Iris pigment epithelial cell (primary cell): ENCODE measurements around the gene NFYC.

Source experiments
- DNase-seq: peaks from one replicate; pipeline ENCODE4 v3.0.0-alpha.2; 2011; ENCODE audit warnings: low read depth

NFYC gene

DNA sequence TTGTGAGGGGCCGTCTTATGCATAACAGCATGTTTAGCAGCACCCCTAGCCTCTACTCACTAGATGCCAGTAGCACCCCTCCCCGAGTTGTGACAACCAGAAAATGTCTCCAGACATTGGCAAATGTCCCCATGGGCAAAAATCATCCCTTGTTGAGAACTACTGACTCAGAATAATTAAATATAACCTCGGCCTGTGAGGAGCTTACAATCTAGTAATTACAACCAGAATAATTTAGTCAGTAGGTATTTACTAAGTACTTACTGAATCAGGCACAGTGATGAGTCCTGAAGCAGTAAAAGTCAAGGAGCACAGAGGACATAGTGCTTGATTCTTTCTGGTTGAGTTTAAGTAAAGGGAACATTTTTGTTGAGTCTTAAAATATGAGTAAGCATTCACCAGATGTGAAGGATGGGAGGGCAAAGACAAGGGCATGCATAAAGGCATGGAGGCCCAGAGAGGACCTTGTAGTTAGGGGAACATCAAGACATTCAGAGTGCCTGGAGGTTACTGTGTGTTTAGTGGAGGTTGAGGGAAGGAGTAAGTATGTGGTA is 48.0 kb downstream of the NFYC start:
- no peak for DNase-seq

- DNase-seq: no peak
Measured at GRCh38 chr1:40740039-40740996, 48.8 kb downstream of the NFYC start.

DNA sequence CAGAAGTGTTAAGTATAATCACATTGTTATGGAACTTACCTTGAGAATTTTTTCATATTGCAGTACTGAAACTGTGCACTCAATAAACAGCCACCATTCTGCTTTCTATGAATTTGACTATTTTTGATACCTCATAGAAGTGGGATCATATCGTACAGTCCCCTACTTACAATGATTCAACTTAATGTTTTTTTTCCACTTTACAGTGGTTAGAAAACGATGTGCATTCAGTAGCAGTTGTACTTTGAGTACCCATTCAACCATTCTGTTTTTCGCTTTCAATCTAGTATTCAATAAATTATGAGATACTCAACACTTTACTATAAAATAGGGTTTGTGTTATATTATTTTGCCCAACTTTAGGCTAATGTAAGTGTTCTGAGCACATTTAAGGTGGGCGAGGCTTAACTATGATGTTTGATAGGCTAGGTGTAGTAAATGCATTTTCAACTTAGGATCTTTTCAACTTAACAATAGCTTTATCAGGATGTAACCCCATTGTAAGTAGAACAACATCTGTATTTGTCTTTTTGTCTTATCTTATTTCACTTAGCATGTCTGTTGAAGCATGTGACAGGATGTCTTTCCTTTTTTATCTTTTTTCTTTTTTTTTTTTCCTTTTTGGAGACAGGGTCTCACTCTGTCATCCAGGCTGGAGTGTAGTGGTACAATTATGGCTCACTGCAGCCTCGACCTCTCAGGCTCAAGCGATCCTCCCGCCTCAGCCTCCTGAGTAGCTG is 49.7 kb downstream of the NFYC start:
- DNase-seq: no peak

GRCh38 chr1:40742363-40743061 is 51.0 kb downstream of the NFYC start:
- DNase-seq: no peak

DNA sequence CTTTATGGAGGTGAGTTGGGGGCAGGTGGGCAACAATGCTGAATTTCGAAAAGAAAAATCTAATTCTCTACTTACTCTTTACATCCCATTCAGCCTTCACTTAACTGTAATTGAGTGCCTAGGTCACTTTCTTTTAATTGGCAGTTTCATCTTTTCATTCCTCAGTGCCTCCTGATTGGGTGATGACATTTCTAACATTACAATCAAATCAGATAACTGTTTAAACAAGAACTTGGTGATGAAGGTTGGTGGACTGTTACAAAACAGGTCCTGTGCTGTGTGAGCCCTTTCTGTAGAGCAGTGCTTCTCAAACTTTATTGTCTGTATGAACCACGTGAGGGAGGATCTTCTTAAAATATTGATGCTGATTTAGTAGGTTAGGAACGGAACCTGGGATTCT is 51.9 kb downstream of the NFYC start:
- DNase-seq: no peak

DNA sequence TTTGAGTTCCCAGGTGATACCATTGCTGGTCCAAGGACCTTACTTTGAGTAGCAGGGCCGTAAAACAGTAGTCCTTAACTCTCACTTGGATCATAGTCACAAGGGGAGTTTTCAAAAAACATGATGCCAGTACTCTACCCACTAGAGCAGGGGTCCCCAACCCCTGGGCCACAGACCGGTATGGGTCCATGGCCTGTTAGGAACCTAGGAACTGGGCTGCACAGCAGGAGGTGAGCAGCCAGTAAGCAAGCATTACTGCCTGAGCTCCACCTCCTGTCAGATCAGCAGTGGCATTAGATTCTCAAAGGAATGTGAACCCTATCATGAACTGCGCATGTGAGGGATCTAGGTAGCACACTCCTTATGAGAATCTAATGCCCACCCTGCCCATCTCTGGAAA is 52.4 kb downstream of the NFYC start:
- no peak for DNase-seq

DNA sequence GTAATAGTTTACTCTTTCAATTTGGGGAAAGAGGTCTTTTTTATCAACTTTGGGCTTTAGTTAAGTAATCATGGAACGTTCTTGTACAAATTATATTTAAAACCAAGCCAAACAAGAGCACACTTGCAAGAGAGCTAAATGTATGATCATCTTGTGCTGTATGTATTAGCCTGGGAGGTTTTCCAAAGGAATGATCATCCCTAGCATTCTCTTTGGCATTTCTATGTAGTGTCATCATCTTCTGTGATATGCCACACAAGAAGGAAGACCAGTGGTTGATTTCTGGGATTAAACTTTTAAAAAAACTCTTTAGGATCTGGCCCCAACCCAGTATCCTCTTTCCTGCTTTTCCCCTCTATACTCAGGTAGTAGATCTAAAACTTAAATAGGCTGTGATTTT is 53.7 kb downstream of the NFYC start:
- no peak for DNase-seq

DNA sequence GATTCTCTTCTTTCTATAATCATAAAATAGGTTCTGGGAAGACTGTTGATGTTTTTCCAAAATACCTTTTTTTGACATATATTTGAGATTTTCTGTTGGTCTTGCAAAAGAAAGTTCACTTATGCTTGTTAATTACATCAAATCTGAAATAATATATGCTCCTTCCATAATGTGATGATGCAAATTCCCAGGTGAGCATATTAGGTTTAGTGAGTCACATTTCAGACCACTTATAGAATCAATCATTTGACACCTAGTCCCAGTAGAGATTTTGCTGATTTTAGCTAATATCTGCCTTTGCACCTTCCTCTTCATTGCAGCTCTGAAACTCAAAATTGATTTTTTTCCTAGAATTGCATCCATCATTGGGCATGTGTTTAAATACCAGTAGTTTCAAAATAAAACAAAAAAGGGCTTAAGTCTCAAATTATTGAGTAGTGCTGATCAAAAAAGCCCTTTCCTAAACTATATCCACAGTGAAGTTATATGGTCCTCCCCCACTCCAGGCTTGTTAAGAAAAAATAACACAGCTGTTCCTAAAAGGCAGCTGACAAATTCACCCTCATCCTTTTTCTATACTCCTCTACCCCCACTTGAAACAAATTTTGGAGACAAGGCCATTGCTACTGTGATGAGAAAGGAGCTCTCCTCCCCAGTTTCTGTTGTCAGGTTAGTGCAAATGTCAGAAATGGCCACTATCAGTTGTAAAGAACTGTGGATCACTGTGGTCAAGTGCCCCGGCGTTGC is 55.0 kb downstream of the NFYC start:
- DNase-seq: no peak

- DNase-seq: no peak
Measured at GRCh38 chr1:40748841-40749718, 57.6 kb downstream of the NFYC start.

DNA sequence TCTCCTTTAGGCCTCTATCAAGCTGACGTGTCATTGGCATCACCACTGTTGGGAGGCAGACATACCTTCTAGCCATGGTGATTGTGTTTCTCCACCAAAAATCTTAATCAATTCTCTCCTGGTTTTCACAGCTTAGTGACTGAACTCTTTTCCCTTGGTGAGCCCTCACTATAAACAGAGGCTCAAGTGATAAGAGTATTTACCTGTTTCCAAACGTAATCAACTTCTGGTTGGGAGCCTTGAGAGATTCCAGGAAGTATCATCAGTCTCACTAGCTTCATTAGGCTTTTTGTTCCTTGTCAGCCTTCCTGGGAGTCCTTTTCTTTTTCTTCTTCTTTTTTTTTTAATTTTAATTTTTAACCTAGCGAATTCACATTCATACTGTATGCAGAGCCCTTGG is 58.3 kb downstream of the NFYC start:
- no peak for DNase-seq

DNA sequence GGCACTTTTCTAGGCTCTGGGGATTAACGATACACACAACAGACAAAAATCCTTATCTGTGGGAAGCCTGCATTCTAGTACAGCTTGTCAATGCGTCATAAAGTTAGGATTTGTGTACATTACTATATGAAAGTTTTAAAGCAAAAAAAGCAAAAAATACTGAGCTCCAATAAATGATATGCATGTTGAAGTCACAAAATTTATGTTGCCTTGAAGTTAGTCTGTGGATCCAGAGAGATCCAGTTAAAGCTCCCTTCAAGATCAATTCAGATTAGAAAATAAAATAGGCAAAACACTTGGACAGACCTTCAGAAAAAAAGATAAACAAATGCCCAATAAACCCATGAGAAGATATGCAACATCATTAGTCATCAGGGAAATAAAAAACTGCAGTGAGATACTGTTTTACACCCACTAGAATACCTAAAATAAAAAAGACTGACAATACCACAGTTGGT is 59.0 kb downstream of the NFYC start:
- DNase-seq: peak; percentile 56

DNA sequence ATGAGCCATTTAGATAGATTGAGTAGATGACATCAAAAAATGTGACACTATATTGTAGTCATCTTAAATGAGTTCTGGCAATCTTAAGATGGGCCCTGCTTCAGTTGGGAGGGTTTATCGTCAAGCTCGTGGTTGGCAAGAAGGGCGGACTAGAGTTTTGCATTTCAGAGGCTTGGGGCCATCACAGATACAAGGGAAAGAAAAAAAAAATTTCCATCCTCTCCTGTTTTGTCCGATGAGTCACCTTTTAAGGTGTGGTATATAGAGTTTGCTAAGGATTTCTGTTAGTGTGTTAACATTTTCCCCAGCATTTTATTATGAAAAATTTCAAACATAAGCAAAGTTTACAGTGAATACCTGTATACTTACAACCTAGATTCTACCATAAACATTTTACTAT is 60.3 kb downstream of the NFYC start:
- no peak for DNase-seq

DNA sequence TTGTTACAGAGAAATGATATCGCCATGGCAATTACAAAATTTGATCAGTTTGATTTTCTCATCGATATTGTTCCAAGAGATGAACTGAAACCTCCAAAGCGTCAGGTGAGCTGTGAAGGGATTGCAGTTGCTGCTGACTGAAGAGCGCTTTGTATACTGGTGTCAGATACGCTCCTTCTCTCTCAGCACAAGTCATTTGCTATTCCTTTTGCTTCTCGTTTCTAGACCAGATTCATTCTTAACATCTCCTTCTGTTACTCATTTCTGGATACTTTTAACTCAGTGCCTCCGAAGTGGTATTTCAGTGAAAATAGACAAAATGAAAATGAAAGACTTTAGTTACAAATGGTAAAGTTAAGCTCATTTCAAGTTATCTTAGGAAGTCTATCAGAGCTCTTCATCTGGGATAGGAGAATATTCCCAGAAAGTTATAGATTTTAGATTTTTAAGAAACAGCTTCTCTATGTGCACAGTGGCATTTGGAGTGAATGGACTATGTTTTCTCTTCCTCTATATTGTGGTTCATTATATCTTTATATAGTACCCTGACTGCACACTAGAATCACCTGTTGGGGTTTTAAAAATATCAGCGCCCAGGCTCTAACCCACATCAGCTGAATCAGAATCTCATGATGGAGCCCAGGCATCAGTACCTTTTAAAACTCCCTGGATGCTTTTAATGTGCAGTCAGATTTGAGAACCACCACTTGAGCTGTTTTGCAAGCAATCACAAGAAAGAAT is 61.8 kb downstream of the NFYC start:
- no peak for DNase-seq

DNA sequence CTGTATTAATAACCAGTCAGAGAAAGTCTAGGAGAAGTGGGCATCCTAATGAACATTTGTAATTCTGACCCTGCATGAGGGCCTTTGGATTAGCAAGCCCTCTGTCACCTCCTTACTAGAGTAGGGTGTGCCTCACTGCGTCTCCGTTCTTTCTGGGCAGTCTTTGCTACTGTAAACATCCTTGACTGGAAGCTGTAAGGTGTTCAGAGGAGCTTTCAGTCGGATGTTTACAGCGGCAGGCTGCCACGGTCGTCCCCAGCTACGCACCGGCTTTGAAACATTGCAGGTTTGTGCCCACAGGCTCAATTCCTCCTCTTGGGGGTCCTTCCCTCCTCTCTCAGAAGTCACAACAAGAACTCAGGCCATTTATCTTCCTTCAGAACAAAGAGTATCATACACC is 62.7 kb downstream of the NFYC start:
- DNase-seq: no peak

GRCh38 chr1:40755067-40755466 is 63.6 kb downstream of the NFYC start:
- DNase-seq: peak; percentile 75

DNA sequence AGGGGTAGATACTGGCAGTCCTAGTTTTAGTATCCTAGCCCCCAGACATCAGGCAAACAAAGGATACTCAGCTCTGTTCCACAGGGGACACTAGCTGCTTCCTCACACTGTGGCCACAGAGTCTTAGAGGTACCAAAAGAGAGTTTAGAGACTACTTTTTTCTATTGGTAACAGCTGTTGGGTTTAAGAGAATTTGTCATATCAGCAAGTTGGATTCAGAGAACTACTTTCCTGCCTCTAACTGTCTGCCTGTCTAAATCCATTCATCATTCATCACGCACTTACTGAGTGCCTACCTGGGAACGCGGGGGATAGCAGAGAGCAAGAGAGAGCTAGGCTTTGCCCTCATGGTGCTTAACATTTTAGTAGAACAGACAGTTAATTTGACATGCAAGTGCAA is 65.0 kb downstream of the NFYC start:
- no peak for DNase-seq

GRCh38 chr1:40757084-40757483 is 65.6 kb downstream of the NFYC start:
- DNase-seq: no peak

DNA sequence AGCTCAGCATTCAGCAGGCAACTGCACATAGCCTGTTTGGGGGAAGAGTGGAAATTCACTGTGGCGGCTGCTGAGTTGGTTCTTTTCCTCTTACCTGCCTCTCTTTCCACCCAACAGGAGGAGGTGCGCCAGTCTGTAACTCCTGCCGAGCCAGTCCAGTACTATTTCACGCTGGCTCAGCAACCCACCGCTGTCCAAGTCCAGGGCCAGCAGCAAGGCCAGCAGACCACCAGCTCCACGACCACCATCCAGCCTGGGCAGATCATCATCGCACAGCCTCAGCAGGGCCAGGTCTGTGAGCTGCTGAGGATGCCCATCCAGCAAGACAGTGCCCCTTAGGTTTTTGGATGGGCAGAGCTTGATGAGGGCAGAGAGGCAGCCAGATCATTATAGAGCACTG is 66.5 kb downstream of the NFYC start:
- DNase-seq: no peak

- no peak for DNase-seq
Measured at GRCh38 chr1:40758578-40759343, 67.3 kb downstream of the NFYC start.
